Thyroid gland (tissue), 4 donors: ENCODE data around the gene FUNDC1. TPM values are rescaled to one million over a fixed set of nuclear protein-coding genes. Genes with fewer than 3 reads are reported as not detected.

Source experiments
- DNase-seq, 2 donors: peaks; one replicate each; pipeline ENCODE4 v3.0.0-alpha.2; 2019
- H3K27ac ChIP-seq, 3 donors: fragments of 200-600 bp; sonication (generic); 1 replicate in 2 of 3; 2 replicates in 1 of 3; pipeline ENCODE4 v1.5.1; 2016 to 2019; ENCODE audit warnings: mild to moderate bottlenecking in 1 of 3, moderate library complexity in 1 of 3
- H3K27me3 ChIP-seq: fragments of 200-600 bp; sonication (generic); one replicate; pipeline ENCODE4 v1.5.1; 2019
- H3K36me3 ChIP-seq, 2 donors: fragments of 200-600 bp; sonication (generic); one replicate each; pipeline ENCODE4 v1.5.1; 2016 to 2019
- H3K4me1 ChIP-seq, 2 donors: fragments of 200-600 bp; sonication (generic); one replicate each; pipeline ENCODE4 v1.5.1; 2017 to 2019
- H3K4me3 ChIP-seq, 3 donors: fragments of 200-600 bp; sonication (generic); replicated peaks in 1 of 3; 1 replicate in 2 of 3; 2 replicates in 1 of 3; pipeline ENCODE4 v1.5.1; 2016; ENCODE audit warnings: mild to moderate bottlenecking in 1 of 3
- H3K9me3 ChIP-seq: fragments of 200-600 bp; sonication (generic); one replicate; pipeline ENCODE4 v1.5.1; 2017
- POLR2A ChIP-seq, 2 donors: fragments of 450-650 bp; IDR thresholded peaks; one replicate each; pipeline ENCODE4 v1.6.1; 2017; ENCODE audit warnings: antibody characterized with exemption in 2 of 2, mild to moderate bottlenecking in 2 of 2, moderate library complexity in 1 of 2
- WGBS, 2 donors: methylation state at CpG; one replicate each; pipeline ENCODE4 v1.1.5; 2017; 5-methylcytosine and 5-hydroxymethylcytosine counted together
- intact Hi-C: fragments of 100-400 bp; cut with DNase I; formaldehyde crosslinking; loops from one replicate; pipeline ENCODE4 v1.15.1; 2023
- total RNA-seq, 4 donors: library from RNA; depleted of rRNA; stranded (reverse); fragments of >200 nt; gene quantifications; one replicate each; pipeline ENCODE4 v1.2.3, GENCODE V29; 2016
- TF ChIP-seq, protein P1 (sequence below), 6 experiments: fragments of 200-600 bp in 3 of 6; fragments of 450-650 bp in 3 of 6; sonication (generic) in 3 of 6; IDR thresholded peaks; one replicate each; pipeline ENCODE4 v1.5.1; 2016 to 2019; ENCODE audit warnings: antibody characterized with exemption in 6 of 6, mild to moderate bottlenecking in 2 of 6, inconsistent platforms in 1 of 6, moderate library complexity in 1 of 6

Gene FUNDC1
- total RNA-seq, 4 donors from 2014 or later = 10.4 to 15.6 (median 12.6) TPM

DNA sequence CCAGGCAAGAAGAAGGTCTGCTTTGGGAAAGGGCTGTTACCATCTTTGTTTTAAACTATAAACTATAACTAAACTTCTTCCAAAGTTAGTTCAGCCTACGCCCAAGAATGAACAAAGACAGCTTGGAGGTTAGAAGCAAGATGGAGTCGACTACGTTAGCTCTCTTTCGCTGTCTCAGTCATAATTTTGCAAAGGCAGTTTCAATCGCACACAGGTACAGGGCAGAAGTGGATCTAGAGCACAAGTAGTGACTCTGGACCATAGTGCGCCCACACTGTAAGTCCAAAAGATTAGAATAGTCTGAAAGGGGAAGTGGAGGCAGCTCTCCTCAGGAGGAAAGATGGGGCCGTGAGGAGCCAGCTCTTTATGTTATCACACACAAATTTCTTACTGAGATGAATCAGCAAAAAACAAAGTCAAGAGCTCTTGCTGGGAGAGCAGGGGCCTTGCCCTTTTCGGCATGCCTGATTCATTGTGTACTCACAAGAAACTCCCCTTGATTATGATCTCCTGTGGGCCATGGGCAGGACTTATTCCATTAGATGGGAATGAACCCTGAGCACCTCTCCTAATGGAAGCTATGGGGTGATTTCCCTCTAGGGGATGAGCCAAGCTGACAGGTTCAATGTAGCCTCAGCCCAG, 58.6 kb downstream of the FUNDC1 start:
- H3K4me1 ChIP-seq = peaks cover 0 to 4% of the 10 kb centered on the region in 2 donors
- no peaks in the 10 kb centered on the region for H3K27me3 ChIP-seq
- no peaks in the 10 kb centered on the region for H3K9me3 ChIP-seq
- WGBS, 2 donors = 94 to 98% methylated on average over 7 to 8 of the region's 8 CpGs
- intact Hi-C loops = no loop called here
- no peak overlapping the region for H3K4me3 ChIP-seq
- no peaks in the 10 kb centered on the region for H3K36me3 ChIP-seq
- DNase-seq = no peak
- TF ChIP-seq, protein P1, sequence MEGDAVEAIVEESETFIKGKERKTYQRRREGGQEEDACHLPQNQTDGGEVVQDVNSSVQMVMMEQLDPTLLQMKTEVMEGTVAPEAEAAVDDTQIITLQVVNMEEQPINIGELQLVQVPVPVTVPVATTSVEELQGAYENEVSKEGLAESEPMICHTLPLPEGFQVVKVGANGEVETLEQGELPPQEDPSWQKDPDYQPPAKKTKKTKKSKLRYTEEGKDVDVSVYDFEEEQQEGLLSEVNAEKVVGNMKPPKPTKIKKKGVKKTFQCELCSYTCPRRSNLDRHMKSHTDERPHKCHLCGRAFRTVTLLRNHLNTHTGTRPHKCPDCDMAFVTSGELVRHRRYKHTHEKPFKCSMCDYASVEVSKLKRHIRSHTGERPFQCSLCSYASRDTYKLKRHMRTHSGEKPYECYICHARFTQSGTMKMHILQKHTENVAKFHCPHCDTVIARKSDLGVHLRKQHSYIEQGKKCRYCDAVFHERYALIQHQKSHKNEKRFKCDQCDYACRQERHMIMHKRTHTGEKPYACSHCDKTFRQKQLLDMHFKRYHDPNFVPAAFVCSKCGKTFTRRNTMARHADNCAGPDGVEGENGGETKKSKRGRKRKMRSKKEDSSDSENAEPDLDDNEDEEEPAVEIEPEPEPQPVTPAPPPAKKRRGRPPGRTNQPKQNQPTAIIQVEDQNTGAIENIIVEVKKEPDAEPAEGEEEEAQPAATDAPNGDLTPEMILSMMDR (IDR thresholded peaks at IDR 0.05) = no peak
- TF ChIP-seq POLR2A (IDR thresholded peaks at IDR 0.05) = no peak
- H3K27ac ChIP-seq = no peak overlapping the region

DNA sequence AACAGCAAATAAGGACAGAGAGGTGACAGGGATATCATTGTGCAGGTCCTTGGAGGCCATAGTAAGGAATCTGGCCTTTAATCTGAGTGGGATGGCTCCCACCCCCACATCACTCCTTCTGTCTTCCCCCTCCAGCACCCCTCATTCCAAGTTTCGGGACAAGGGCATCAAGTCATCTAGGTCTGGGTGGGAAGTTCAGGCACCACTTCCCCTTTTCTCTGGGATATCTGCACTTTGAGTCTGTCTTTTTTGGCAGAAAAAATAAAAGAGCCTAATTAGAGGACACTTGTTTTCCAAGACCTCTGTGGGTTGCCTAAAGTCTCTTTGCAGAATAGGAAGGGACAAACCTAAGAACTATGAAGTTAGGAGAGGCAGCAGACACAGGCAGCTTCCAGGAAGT, 60.1 kb downstream of the FUNDC1 start:
- TF ChIP-seq, protein P1 (IDR thresholded peaks at IDR 0.05) = no peak
- TF ChIP-seq POLR2A (IDR thresholded peaks at IDR 0.05) = no peak
- Histone ChIP-seq H3K4me3 (no peak overlapping the region), H3K27me3 (no peaks in the 10 kb centered on the region), H3K9me3 (no peaks in the 10 kb centered on the region), H3K27ac (no peak overlapping the region), H3K4me1 (peaks cover 0 to 4% of the 10 kb centered on the region in 2 donors), H3K36me3 (no peaks in the 10 kb centered on the region)
- intact Hi-C loops = no loop called here
- no peak for DNase-seq
- WGBS, 2 donors = 82 to 89% methylated on average over 1 of the region's 1 CpG

GRCh38 chrX:44480591-44480990, 62.1 kb downstream of the FUNDC1 start:
- 35 to 60% methylated on average over 1 to 2 of the region's 2 CpGs for WGBS, 2 donors
- Histone ChIP-seq H3K27me3 (no peaks in the 10 kb centered on the region), H3K4me1 (peaks cover 0 to 4% of the 10 kb centered on the region in 2 donors), H3K9me3 (no peaks in the 10 kb centered on the region), H3K27ac (peak overlapping the region in 2 of 3 donors; percentile 19 to 20), H3K4me3 (no peak overlapping the region), H3K36me3 (no peaks in the 10 kb centered on the region)
- DNase-seq = peak; percentile 2
- intact Hi-C loops = no loop called here
- TF ChIP-seq POLR2A (IDR thresholded peaks at IDR 0.05) = no peak
- TF ChIP-seq, protein P1 (IDR thresholded peaks at IDR 0.05) = no peak

- Histone ChIP-seq H3K4me1 (no peaks in the 10 kb centered on the region), H3K27me3 (no peaks in the 10 kb centered on the region), H3K4me3 (no peak overlapping the region), H3K9me3 (no peaks in the 10 kb centered on the region), H3K36me3 (no peaks in the 10 kb centered on the region), H3K27ac (no peak overlapping the region)
- WGBS, 2 donors = 90 to 100% methylated on average over 2 of the region's 2 CpGs
- no peak for DNase-seq
- intact Hi-C loops = no loop called here
- TF ChIP-seq, protein P1 (IDR thresholded peaks at IDR 0.05) = no peak
- no peak for TF ChIP-seq POLR2A (IDR thresholded peaks at IDR 0.05)
These were observed 68.2 kb downstream of the FUNDC1 start for GRCh38 chrX:44474410-44474809.

Other genes with a start within 250 kb of the FUNDC1 start
- 1 to 10 TPM; 4.7 to 8.6 (median 5.9) TPM for gene EFHC2, start 199.2 kb downstream of the FUNDC1 start, total RNA-seq